HepG2 (cell line): ENCODE results near the gene BPIFB2. TPM values are rescaled to one million over a fixed set of nuclear protein-coding genes. Genes with fewer than 3 reads are reported as not detected.

ENCODE experiments used
- ATAC-seq: fragments of 200-7000 bp; cut with Tn5 transposase; 3 replicates; pipeline ENCODE4 v1.9.1; 2020; ENCODE audit warnings: mild to moderate bottlenecking, moderate library complexity
- BruUV-seq: library from RNA; stranded (reverse); fragments of 400-500 nt; replicated peaks from 2 replicates; lab custom pipeline; 2021; lab: Mats Ljungman, UMichigan
- CTCF ChIA-PET: fragments of 300-600 bp; formaldehyde crosslinking; extraction: SDS; loops from one replicate; lab custom pipeline; 2021; ENCODE audit warnings: low total read pairs, inconsistent platforms, low intra/inter-chr PET ratio; lab: Yijun Ruan, JAX
- POLR2A ChIA-PET: fragments of 350-600 bp; sonication (Branson Sonifier 250); formaldehyde crosslinking; loops from one replicate; lab custom pipeline; 2020; ENCODE audit warnings: antibody characterized with exemption, inconsistent platforms; lab: Yijun Ruan, JAX
- DNase-seq: peaks from one replicate; pipeline ENCODE4 v3.0.0-alpha.2; 2015; ENCODE audit warnings: low spot score
- FAIRE-seq: peaks from 3 replicates; lab custom pipeline; 2011; peaks lifted over from hg19 to GRCh38; lab: Jason Lieb, UNC
- H2AFZ ChIP-seq: one replicate; pipeline ENCODE4 v1.6.1; 2011; ENCODE audit warnings: low read length, inconsistent platforms
- H3K27ac ChIP-seq: fragments of 300-600 bp; 3 replicates; pipeline ENCODE4 v1.8.0; 2011; ENCODE audit warnings: mixed run types, mild to moderate bottlenecking, mixed read lengths, low read length, inconsistent platforms; ENCODE audit not compliant: insufficient read depth; ENCODE audit errors: extremely low read length
- H3K27me3 ChIP-seq, 2 experiments: fragments of 200-600 bp in 1 of 2; 2 replicates in 1 of 2; 3 replicates in 1 of 2; pipeline versions ENCODE4 v1.6.0 to v1.8.0; 2011; ENCODE audit warnings: low read length in 2 of 2, mild to moderate bottlenecking in 2 of 2, moderate library complexity in 2 of 2, inconsistent platforms in 1 of 2; ENCODE audit not compliant: insufficient read depth in 2 of 2, control insufficient read depth in 1 of 2
- H3K36me3 ChIP-seq, 2 experiments: fragments of 200-600 bp in 1 of 2; replicated peaks in 1 of 2; 2 replicates in 1 of 2; 3 replicates in 1 of 2; pipeline versions ENCODE4 v1.5.1 to v1.8.0; 2011; ENCODE audit warnings: low read length in 2 of 2, inconsistent platforms in 1 of 2; ENCODE audit not compliant: insufficient read depth in 2 of 2, control insufficient read depth in 1 of 2
- H3K4me1 ChIP-seq: 2 replicates; pipeline ENCODE4 v1.5.1; 2012; ENCODE audit warnings: low read length, inconsistent platforms; ENCODE audit not compliant: insufficient read depth
- H3K4me2 ChIP-seq: 2 replicates; pipeline ENCODE4 v1.6.0; 2011; ENCODE audit warnings: low read depth, low read length, inconsistent platforms
- H3K4me3 ChIP-seq, 3 experiments: fragments of 200-600 bp in 1 of 3; sonication (generic), shearing (Covaris generic) in 1 of 3; replicated peaks in 1 of 3; 2 replicates each; pipeline ENCODE4 v1.5.1; 2011 to 2016; ENCODE audit warnings: low read length in 3 of 3, inconsistent platforms in 2 of 3, low read depth in 2 of 3, mild to moderate bottlenecking in 2 of 3, control low read depth in 1 of 3, mixed read lengths in 1 of 3; ENCODE audit not compliant: insufficient read depth in 1 of 3
- H3K79me2 ChIP-seq: one replicate; pipeline ENCODE4 v1.6.1; 2011; ENCODE audit warnings: low read length, inconsistent platforms; ENCODE audit not compliant: insufficient read depth
- H3K9ac ChIP-seq: 2 replicates; pipeline ENCODE4 v1.6.0; 2011; ENCODE audit warnings: mild to moderate bottlenecking, low read depth, low read length, inconsistent platforms; ENCODE audit not compliant: insufficient read depth
- H3K9me3 ChIP-seq: 2 replicates; pipeline ENCODE4 v1.5.1; 2012; ENCODE audit warnings: mild to moderate bottlenecking, low read length
- H4K20me1 ChIP-seq: 2 replicates; pipeline ENCODE4 v1.6.0; 2011; ENCODE audit warnings: inconsistent platforms, mild to moderate bottlenecking, low read length, moderate library complexity; ENCODE audit not compliant: insufficient read depth
- FUBP1 ChIP-seq: sonication (generic); formaldehyde crosslinking; IDR thresholded peaks from 2 replicates; pipeline ENCODE4 v1.5.1; 2020; ENCODE audit warnings: missing genetic modification reagents, mild to moderate bottlenecking, borderline replicate concordance
- GTF3A ChIP-seq: sonication (generic); formaldehyde crosslinking; conservative IDR thresholded peaks from 2 replicates; pipeline ENCODE4 v1.4.0; 2020; ENCODE audit warnings: mild to moderate bottlenecking, missing genetic modification reagents
- KAT2B ChIP-seq: fragments of 150-350 bp; IDR thresholded peaks from 2 replicates; pipeline ENCODE4 v1.6.1; 2014; ENCODE audit warnings: low read depth, low read length, borderline replicate concordance
- MAFG ChIP-seq: sonication (generic); formaldehyde crosslinking; IDR thresholded peaks from 2 replicates; pipeline ENCODE4 v1.5.1; 2020; ENCODE audit warnings: mild to moderate bottlenecking, missing genetic modification reagents
- NFATC3 ChIP-seq: sonication (generic); formaldehyde crosslinking; IDR thresholded peaks from 2 replicates; pipeline ENCODE4 v1.5.1; 2020; ENCODE audit warnings: mild to moderate bottlenecking, missing genetic modification reagents
- PRMT3 ChIP-seq: sonication (generic); formaldehyde crosslinking; IDR thresholded peaks from 2 replicates; pipeline ENCODE4 v1.8.1; 2022; ENCODE audit warnings: low read depth, mild to moderate bottlenecking, moderate library complexity, missing genetic modification reagents, borderline replicate concordance
- TIGD3 ChIP-seq: sonication (generic); formaldehyde crosslinking; IDR thresholded peaks from 2 replicates; pipeline ENCODE4 v1.5.1; 2020; ENCODE audit warnings: mild to moderate bottlenecking, missing genetic modification reagents, borderline replicate concordance
- TRAFD1 ChIP-seq: sonication (generic); formaldehyde crosslinking; IDR thresholded peaks from 2 replicates; pipeline ENCODE4 v1.5.1; 2020; ENCODE audit warnings: missing genetic modification reagents, mild to moderate bottlenecking, borderline replicate concordance
- ZFP62 ChIP-seq: sonication (generic); formaldehyde crosslinking; IDR thresholded peaks from 2 replicates; pipeline ENCODE4 v1.4.0; 2020; ENCODE audit warnings: missing genetic modification reagents
- ZNF138 ChIP-seq: sonication (generic); formaldehyde crosslinking; IDR thresholded peaks from 2 replicates; pipeline ENCODE4 v1.5.0; 2020; ENCODE audit warnings: mild to moderate bottlenecking, low read depth, missing genetic modification reagents
- ZNF33B ChIP-seq: sonication (generic); formaldehyde crosslinking; IDR thresholded peaks from 2 replicates; pipeline ENCODE4 v1.5.1; 2020; ENCODE audit warnings: mild to moderate bottlenecking, missing genetic modification reagents
- ZNF468 ChIP-seq: sonication (generic); formaldehyde crosslinking; IDR thresholded peaks from 2 replicates; pipeline ENCODE4 v1.8.0; 2022; ENCODE audit warnings: mild to moderate bottlenecking, moderate library complexity, missing genetic modification reagents
- ZNF674 ChIP-seq: sonication (generic); formaldehyde crosslinking; IDR thresholded peaks from 2 replicates; pipeline ENCODE4 v1.5.0; 2020; ENCODE audit warnings: low read depth, mild to moderate bottlenecking, missing genetic modification reagents
- ZNF746 ChIP-seq: sonication (generic); formaldehyde crosslinking; IDR thresholded peaks from 2 replicates; pipeline ENCODE4 v1.8.0; 2022; ENCODE audit warnings: mild to moderate bottlenecking, missing genetic modification reagents
- ZSCAN30 ChIP-seq: sonication (generic); formaldehyde crosslinking; IDR thresholded peaks from 2 replicates; pipeline ENCODE4 v1.5.0; 2020; ENCODE audit warnings: mild to moderate bottlenecking, missing genetic modification reagents
- ZZZ3 ChIP-seq: sonication (generic); formaldehyde crosslinking; IDR thresholded peaks from 2 replicates; pipeline ENCODE4 v1.4.0; 2020; ENCODE audit warnings: missing genetic modification reagents, mild to moderate bottlenecking, borderline replicate concordance
- WGBS: methylation state at CpG from one replicate; pipeline ENCODE4 v1.1.6; 2017; ENCODE audit warnings: low lambda C conversion rate; 5-methylcytosine and 5-hydroxymethylcytosine counted together
- in situ Hi-C: cut with HindIII; loops from 2 replicates; pipeline ENCODE4 v1.10.0; 2017; ENCODE audit warnings: low pct_unique_long_range_greater_than_20kb; ENCODE audit not compliant: extremely low pct_ligation_motif_present
- intact Hi-C: fragments of 100-400 bp; cut with micrococcal nuclease; formaldehyde crosslinking; loops from one replicate; pipeline ENCODE4 v1.10.0; 2022; ENCODE audit not compliant: unreplicated experiment
- polyA plus RNA-seq, 8 experiments: library from polyadenylated mRNA; depleted of rRNA in 3 of 8; stranded (reverse) in 7 of 8; unstranded in 1 of 8; fragments of >200 nt; fragmentation: Illumina TruSeq in 4 of 8; extraction: Trizol in 4 of 8; gene quantifications; 2 replicates each; pipeline versions ENCODE4 v1.2.1 to v1.2.3, GENCODE V29; 2011 to 2016; ENCODE audit warnings: low read depth in 4 of 8, missing spikeins in 1 of 8, mixed read lengths in 1 of 8; ENCODE audit not compliant: insufficient read depth in 1 of 8
- total RNA-seq, 5 experiments: library from RNA; depleted of rRNA; stranded (reverse); fragments of >200 nt; fragmentation: Illumina TruSeq; extraction: Trizol; gene quantifications; 2 replicates each; pipeline ENCODE4 v1.2.3, GENCODE V29; 2016; ENCODE audit warnings: low read depth in 1 of 5

BPIFB2 gene
- total and polyA plus RNA-seq, 2 of the 13 experiments (the other 11 are each of a cell fraction or from before 2014, with no cell fraction given) = 54.5 to 902 TPM

GRCh38 chr20:33010133-33010504, 2.6 kb downstream of the BPIFB2 start:
- intact Hi-C loops = no loop called here
- peak overlapping the region; percentile 87 for H3K9ac ChIP-seq
- peaks cover 82% of the 10 kb centered on the region for H3K4me1 ChIP-seq
- in situ Hi-C loops = no loop called here
- H2AFZ ChIP-seq = no peak overlapping the region
- WGBS = 94% methylated on average over 5 of the region's 5 CpGs
- H3K36me3 ChIP-seq = peaks cover 37 to 51% of the 10 kb centered on the region in 2 experiments
- CTCF ChIA-PET = no interaction called here
- no peaks in the 10 kb centered on the region for H4K20me1 ChIP-seq
- no peaks in the 10 kb centered on the region; a peak in 1 of 5 replicates for H3K27me3 ChIP-seq
- DNase-seq (no peak), ATAC-seq (no peak), FAIRE-seq (no peak)
- POLR2A ChIA-PET = interaction anchor here (1.1 kb wide), 1 partner anchor 11 kb away, joined by 3 read pairs; no protein-coding TSS in a partner anchor
- H3K79me2 ChIP-seq = peaks cover 37% of the 10 kb centered on the region
- peak overlapping the region; percentile 91 for H3K4me2 ChIP-seq
- H3K27ac ChIP-seq = peak overlapping the region; percentile 90
- H3K4me3 ChIP-seq = peak overlapping the region; percentile 40 to 79 (median 68); a peak in 5 of 6 replicates
- H3K9me3 ChIP-seq = no peaks in the 10 kb centered on the region
- BruUV-seq = no TSS peak
- TF ChIP-seq ZNF674 (CRISPR knock-in tag) (0 out of 2 replicates have a peak, but pooled peaks have one; percentile 2), MAFG (CRISPR knock-in tag) (no peak), ZNF33B (CRISPR knock-in tag) (peak; percentile 8; the same call in 1 of the 2 replicates), TIGD3 (CRISPR knock-in tag) (0 out of 2 replicates have a peak, but pooled peaks have one; percentile 14), KAT2B (no peak), ZNF746 (no peak), FUBP1 (CRISPR knock-in tag) (no peak), ZFP62 (CRISPR knock-in tag) (no peak), ZSCAN30 (CRISPR knock-in tag) (0 out of 2 replicates have a peak, but pooled peaks have one; percentile 33), TRAFD1 (CRISPR knock-in tag) (peak; percentile 4; the same call in 1 of the 2 replicates), PRMT3 (CRISPR knock-in tag) (0 out of 2 replicates have a peak, but pooled peaks have one; percentile 10), ZNF468 (CRISPR knock-in tag) (no peak), GTF3A (CRISPR knock-in tag) (no peak), ZZZ3 (no peak), ZNF138 (peak; percentile 71; the same call in 1 of the 2 replicates), NFATC3 (CRISPR knock-in tag) (0 out of 2 replicates have a peak, but pooled peaks have one; percentile 13)
